Activated T-helper 17 cell treated with anti-CD3 and anti-CD28 coated beads, Interleukin-2, amount 50 U/mL, for 72 hours (primary cell): Measurements from ENCODE around the gene ZNF628. TPM values are rescaled to one million over a fixed set of nuclear protein-coding genes. Genes with fewer than 3 reads are reported as not detected.
A peak's percentile ranks its signal among the peaks of the same experiment; 100 is the strongest.

Experiments
- ATAC-seq: fragments of 150-1000 bp; cut with Tn5 transposase; replicated peaks from 2 replicates; pipeline ENCODE4 v1.10.0; 2021; ENCODE audit warnings: mild to moderate bottlenecking, moderate library complexity
- H3K27ac Mint-ChIP-seq: one replicate; pipeline ENCODE4 v1.8.0; 2022; ENCODE audit warnings: mixed read lengths
- H3K27me3 Mint-ChIP-seq: one replicate; pipeline ENCODE4 v1.8.0; 2022; ENCODE audit warnings: mixed read lengths
- H3K36me3 Mint-ChIP-seq: one replicate; pipeline ENCODE4 v1.8.0; 2022; ENCODE audit warnings: low read depth, mild to moderate bottlenecking, mixed read lengths
- H3K4me1 Mint-ChIP-seq: one replicate; pipeline ENCODE4 v1.8.0; 2022; ENCODE audit warnings: mixed read lengths
- H3K4me3 Mint-ChIP-seq: one replicate; pipeline ENCODE4 v1.8.0; 2022; ENCODE audit warnings: mild to moderate bottlenecking, mixed read lengths
- H3K9me3 Mint-ChIP-seq: one replicate; pipeline ENCODE4 v1.8.0; 2022; ENCODE audit warnings: mixed read lengths
- total RNA-seq, 2 donors: library from RNA; stranded (reverse); gene quantifications; one replicate each; pipeline ENCODE4 v1.2.3, GENCODE V29; 2022

The ZNF628 gene
- 10 to 100 TPM; 11.1 to 11.3 TPM for total RNA-seq

DNA sequence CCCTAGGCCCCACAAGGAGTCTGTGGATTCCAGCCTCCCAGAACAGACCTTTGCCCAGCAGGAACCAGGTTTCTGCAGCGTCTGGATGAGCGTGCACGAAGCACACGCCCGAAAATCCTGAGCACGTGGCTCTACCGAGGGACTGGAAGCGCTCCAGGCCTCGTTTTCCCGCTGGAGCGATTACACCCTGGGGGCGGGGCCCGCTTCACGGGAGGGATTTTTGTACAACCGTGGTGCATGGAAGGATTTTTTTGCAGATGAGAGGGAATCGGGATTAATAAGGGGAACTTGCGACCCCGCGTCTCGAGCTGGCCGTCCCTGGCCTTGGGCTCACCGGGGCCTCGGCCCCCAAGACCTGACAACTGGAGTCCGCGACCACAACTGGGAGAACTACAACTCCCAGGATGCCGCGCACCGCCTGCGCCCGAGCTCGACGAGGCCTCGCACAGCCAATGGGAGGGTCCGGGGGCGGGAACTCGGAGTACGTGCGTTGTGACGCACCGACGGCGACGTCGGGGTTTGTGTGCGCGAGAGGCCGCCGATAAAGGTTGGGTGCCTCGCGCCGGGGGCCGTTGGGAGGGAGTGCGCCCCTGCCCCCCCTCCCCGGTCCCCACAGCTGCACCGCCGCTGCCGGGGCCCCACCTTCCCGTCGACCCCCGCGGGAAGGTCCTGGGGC is at the start of gene ZNF628:
Gene ZNF628, plus strand, starts transcription at position 518 of the 676 bp plus-strand sequence. CDS start 3,294 bp downstream, outside the sequence.
- Mint-ChIP-seq H3K4me1 (peaks cover 24% of the 10 kb centered on the region), H3K36me3 (peaks cover 20% of the 10 kb centered on the region), H3K9me3 (no peaks in the 10 kb centered on the region), H3K27me3 (no peaks in the 10 kb centered on the region), H3K27ac (peak within 1 kb of the TSS; percentile 88), H3K4me3 (peak within 1 kb of the TSS; percentile 87)
- ATAC-seq = peak; percentile 98

GRCh38 chr19:55431183-55431582 is 45.2 kb upstream of the ZNF628 start:
- no peak overlapping the region for H3K4me3 Mint-ChIP-seq

DNA sequence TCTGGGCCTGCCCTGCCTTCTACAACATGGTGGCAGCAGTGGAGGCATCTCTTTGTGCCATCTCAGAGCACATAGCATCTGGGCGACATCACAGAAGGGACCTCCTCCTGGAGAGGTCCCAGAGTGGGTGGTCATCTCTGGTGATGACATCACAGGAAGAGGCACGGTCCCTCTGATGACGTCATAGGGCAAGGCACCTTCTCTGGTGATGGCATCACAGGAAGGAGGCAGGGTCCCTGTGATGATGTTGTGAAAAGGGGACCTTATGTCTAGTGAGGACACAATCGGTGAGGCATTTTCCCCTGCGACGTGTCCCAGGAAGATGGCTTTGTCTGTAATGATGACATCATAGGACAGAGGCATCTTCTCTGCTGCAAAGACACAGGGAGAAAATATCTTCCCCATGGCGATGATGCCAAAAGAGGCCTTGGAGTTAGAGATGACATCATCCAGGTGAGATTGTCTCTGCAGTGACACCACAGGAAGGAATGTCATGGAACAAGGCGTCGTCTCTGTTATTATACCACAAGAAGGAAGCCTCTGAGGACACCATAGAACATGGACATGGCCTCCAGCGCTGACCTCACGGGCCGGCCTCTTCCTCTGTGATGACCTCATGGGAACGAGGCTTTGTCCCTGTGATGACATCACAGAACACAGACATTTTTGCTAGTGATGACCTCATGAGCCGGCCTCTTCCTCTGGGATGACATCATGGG is 44.0 kb upstream of the ZNF628 start:
- Mint-ChIP-seq H3K4me3 (no peak overlapping the region), H3K27me3 (peaks cover 26% of the 10 kb centered on the region), H3K27ac (no peak overlapping the region), H3K9me3 (no peaks in the 10 kb centered on the region), H3K4me1 (no peaks in the 10 kb centered on the region), H3K36me3 (no peaks in the 10 kb centered on the region)
- no peak for ATAC-seq

More at GRCh38 chr19:55431183-55431582, 45.2 kb upstream of the ZNF628 start:
- no peaks in the 10 kb centered on the region for H3K36me3 Mint-ChIP-seq
- no peak overlapping the region for H3K27ac Mint-ChIP-seq
- H3K4me1 Mint-ChIP-seq = no peaks in the 10 kb centered on the region
- H3K27me3 Mint-ChIP-seq = peaks cover 26% of the 10 kb centered on the region
- no peak for ATAC-seq
- no peaks in the 10 kb centered on the region for H3K9me3 Mint-ChIP-seq

DNA sequence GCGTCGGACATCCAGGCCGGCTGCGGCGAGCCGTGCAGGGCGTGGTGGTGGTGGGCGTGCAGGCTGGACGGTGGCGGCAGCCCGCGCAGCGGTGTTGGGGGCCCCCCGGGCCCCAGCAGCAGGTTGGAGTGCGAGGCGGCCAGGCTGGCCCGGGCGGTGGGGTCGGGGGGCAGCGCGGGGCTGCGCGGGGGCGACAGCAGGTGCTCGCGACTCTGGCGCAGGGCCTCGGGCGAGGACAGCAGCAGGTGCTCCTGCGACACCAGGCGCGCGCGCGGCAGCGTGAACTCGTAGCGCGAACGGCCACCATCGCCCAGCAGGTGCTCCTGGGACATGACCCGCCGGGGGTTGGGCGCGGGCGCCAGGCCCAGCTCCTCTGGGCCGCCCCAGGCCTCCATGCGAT is 43.1 kb upstream of the ZNF628 start:
- no peaks in the 10 kb centered on the region for H3K36me3 Mint-ChIP-seq
- H3K9me3 Mint-ChIP-seq = no peaks in the 10 kb centered on the region
- no peaks in the 10 kb centered on the region for H3K4me1 Mint-ChIP-seq
- no peak for ATAC-seq
- no peak overlapping the region for H3K4me3 Mint-ChIP-seq
- peaks cover 26% of the 10 kb centered on the region for H3K27me3 Mint-ChIP-seq
- no peak overlapping the region for H3K27ac Mint-ChIP-seq

DNA sequence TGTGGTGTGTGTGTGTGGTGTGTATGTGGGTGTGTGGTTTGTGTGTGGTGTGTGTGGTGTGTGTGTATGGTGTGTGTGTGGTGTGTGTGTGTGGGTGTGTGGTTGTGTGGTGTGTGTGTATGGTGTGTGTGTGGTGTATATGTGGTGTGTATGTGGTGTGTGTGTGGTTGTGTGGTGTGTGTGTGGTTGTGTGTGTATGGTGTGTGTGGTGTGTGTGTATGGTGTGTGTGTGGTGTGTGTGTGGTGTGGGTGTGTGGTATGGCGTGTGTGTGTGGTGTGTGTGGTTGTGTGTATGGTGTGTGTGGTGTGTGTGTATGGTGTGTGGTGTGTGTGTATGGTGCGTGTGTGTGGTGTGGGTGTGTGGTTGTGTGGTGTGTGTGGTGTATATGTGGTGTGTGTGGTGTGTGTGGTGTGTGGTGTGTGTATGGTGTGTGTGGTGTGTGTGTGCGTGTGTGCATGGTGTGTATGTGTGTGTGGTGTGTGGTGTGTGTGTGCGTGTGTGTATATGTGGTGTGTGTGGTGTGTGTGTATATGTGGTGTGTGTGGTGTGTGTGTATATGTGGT is 42.0 kb upstream of the ZNF628 start:
- H3K9me3 Mint-ChIP-seq = no peaks in the 10 kb centered on the region
- no peaks in the 10 kb centered on the region for H3K4me1 Mint-ChIP-seq
- peaks cover 27% of the 10 kb centered on the region for H3K27me3 Mint-ChIP-seq
- no peak for ATAC-seq
- H3K36me3 Mint-ChIP-seq = no peaks in the 10 kb centered on the region
- H3K4me3 Mint-ChIP-seq = no peak overlapping the region
- H3K27ac Mint-ChIP-seq = no peak overlapping the region

DNA sequence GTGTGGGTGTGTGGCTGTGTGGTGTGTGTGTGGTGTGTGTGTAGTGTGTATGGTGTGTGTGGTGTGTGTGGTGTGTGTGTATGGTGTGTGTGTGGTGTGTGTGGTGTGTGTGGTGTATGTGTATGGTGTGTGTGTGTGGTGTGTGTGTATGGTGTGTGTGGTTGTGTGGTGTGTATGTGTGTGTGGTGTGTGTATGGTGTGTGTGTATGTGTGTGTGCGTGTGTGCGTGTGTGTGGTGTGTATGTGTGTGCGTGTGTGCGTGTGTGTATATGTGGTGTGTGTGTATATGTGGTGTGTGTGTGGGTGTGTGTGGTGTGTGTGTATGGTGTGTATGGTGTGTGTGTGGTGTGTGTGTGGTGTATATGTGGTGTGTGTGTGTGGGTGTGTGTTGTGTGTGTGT is 41.4 kb upstream of the ZNF628 start:
- Mint-ChIP-seq H3K27ac (no peak overlapping the region), H3K4me3 (no peak overlapping the region), H3K36me3 (no peaks in the 10 kb centered on the region), H3K27me3 (peaks cover 31% of the 10 kb centered on the region), H3K4me1 (no peaks in the 10 kb centered on the region), H3K9me3 (no peaks in the 10 kb centered on the region)
- no peak for ATAC-seq

GRCh38 chr19:55436847-55437246 is 39.6 kb upstream of the ZNF628 start:
- no peak overlapping the region for H3K4me3 Mint-ChIP-seq
- peaks cover 10% of the 10 kb centered on the region for H3K4me1 Mint-ChIP-seq
- H3K27me3 Mint-ChIP-seq = peaks cover 33% of the 10 kb centered on the region
- H3K9me3 Mint-ChIP-seq = no peaks in the 10 kb centered on the region
- H3K27ac Mint-ChIP-seq = no peak overlapping the region
- no peak for ATAC-seq
- H3K36me3 Mint-ChIP-seq = peaks cover 11% of the 10 kb centered on the region

GRCh38 chr19:55437410-55437809 is 39.0 kb upstream of the ZNF628 start:
- Mint-ChIP-seq H3K4me1 (peaks cover 10% of the 10 kb centered on the region), H3K27me3 (peaks cover 29% of the 10 kb centered on the region), H3K9me3 (no peaks in the 10 kb centered on the region), H3K27ac (no peak overlapping the region), H3K36me3 (peaks cover 11% of the 10 kb centered on the region), H3K4me3 (no peak overlapping the region)
- ATAC-seq = no peak

GRCh38 chr19:55439052-55439451 is 37.4 kb upstream of the ZNF628 start:
- Mint-ChIP-seq H3K36me3 (peaks cover 11% of the 10 kb centered on the region), H3K4me1 (peaks cover 10% of the 10 kb centered on the region), H3K27me3 (peaks cover 38% of the 10 kb centered on the region), H3K9me3 (no peaks in the 10 kb centered on the region), H3K4me3 (no peak overlapping the region), H3K27ac (no peak overlapping the region)
- no peak for ATAC-seq

DNA sequence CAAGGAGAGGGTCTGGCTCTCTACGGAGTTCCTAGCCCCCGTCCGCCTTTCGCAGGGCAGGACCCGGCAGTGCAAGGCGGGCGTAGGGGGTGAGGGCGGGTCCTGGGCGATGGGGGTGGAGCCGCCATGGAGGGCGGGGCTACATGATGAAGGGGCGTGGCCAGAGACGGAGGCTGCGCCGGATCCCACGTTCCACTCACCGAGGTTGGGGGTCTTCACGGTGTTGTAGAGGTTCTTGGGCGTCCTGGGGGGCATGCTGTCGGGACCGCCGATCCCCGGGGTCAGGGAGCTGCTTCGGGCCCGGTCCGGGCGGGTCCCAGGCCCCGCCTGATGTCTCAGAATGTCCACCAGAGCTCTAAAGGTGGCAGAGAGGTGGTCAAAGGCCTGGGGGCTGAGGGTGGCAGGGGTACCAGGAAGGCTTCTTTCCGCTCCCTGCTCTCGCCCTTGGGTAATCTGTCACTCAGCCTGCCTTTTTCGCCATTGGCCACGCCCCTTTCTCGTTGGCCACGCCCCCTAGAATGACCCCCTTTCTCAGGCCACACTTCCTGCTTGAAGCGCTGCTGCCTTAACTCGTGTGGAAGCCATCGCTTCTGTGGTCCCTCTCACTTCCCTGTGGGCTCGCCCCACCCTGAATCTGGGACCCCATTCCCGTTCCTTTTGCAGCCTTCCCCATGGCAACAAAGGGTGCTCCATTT is 35.9 kb upstream of the ZNF628 start:
- Mint-ChIP-seq H3K9me3 (no peaks in the 10 kb centered on the region), H3K36me3 (peaks cover 11% of the 10 kb centered on the region), H3K27me3 (peaks cover 48% of the 10 kb centered on the region), H3K27ac (no peak overlapping the region), H3K4me1 (peaks cover 10% of the 10 kb centered on the region), H3K4me3 (peak overlapping the region; percentile 20)
- no peak for ATAC-seq

DNA sequence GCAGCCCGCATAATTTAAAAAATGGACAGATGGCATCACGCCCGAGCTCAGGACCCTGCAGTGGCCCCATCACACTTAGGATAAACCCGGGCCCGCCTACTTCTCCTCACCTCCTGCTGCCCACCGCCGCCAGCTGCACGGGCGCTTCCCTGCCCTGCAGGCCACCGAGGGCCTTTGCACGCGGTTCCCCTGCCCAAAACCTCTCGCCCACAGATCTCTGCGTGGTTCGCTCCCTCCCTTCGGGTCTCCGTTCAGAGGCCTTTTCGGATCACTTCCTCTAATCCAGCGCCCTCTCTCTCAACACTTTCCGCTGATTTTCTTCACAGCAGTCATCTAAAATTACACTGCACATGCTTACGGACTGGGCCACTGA is 35.1 kb upstream of the ZNF628 start:
- peaks cover 10% of the 10 kb centered on the region for H3K4me1 Mint-ChIP-seq
- no peaks in the 10 kb centered on the region for H3K9me3 Mint-ChIP-seq
- peaks cover 11% of the 10 kb centered on the region for H3K36me3 Mint-ChIP-seq
- peaks cover 53% of the 10 kb centered on the region for H3K27me3 Mint-ChIP-seq
- no peak for ATAC-seq
- H3K27ac Mint-ChIP-seq = no peak overlapping the region
- H3K4me3 Mint-ChIP-seq = peak overlapping the region; percentile 20

GRCh38 chr19:55441692-55442321 is 34.6 kb upstream of the ZNF628 start:
- Mint-ChIP-seq H3K4me1 (peaks cover 10% of the 10 kb centered on the region), H3K4me3 (peak overlapping the region; percentile 20), H3K9me3 (no peaks in the 10 kb centered on the region), H3K36me3 (peaks cover 11% of the 10 kb centered on the region), H3K27ac (no peak overlapping the region), H3K27me3 (peaks cover 53% of the 10 kb centered on the region)
- peak; percentile 42 for ATAC-seq

- ATAC-seq = no peak
- Mint-ChIP-seq H3K27ac (no peak overlapping the region), H3K36me3 (peaks cover 11% of the 10 kb centered on the region), H3K9me3 (no peaks in the 10 kb centered on the region), H3K27me3 (peaks cover 53% of the 10 kb centered on the region), H3K4me1 (peaks cover 10% of the 10 kb centered on the region), H3K4me3 (no peak overlapping the region)
These were observed 34.0 kb upstream of the ZNF628 start for GRCh38 chr19:55442372-55442961.
